Measurements from ENCODE around the gene BMP6. TPM values are rescaled to one million over a fixed set of nuclear protein-coding genes. Genes with fewer than 3 reads are reported as not detected.

BMP6 gene
- polyA plus RNA-seq, 3 donors: not detected

- no peaks in the 10 kb centered on the region for H3K79me2 ChIP-seq (ENCODE audit: insufficient read depth, low read length)
- H3K27ac ChIP-seq (ENCODE audit: low read depth in 1 of 2, low read length in 2 of 2): no peak overlapping the region
- Mint-ChIP-seq H3K9me3 (peaks cover 0 to 2% (median 0%) of the 10 kb centered on the region in 7 donors), H3K4me3 (no peak overlapping the region), H3K27ac (no peak overlapping the region), H3K36me3 (no peaks in the 10 kb centered on the region), H3K27me3 (ENCODE audit: low read depth in 3 of 3) (peaks cover 0 to 5% (median 2%) of the 10 kb centered on the region in 3 donors), H3K4me1 (no peaks in the 10 kb centered on the region)
- no peak overlapping the region for H3K9ac ChIP-seq (ENCODE audit: insufficient read depth, low read length, poor library complexity, severe bottlenecking)
- H2AFZ ChIP-seq (ENCODE audit: insufficient read depth, low read depth, low read length, poor library complexity, severe bottlenecking): no peak overlapping the region
- WGBS (ENCODE audit: insufficient coverage): 91% methylated on average over 8 of the region's 10 CpGs
- intact Hi-C loops (cut with micrococcal nuclease): no loop called here
- no peaks in the 10 kb centered on the region for H4K20me1 ChIP-seq (ENCODE audit: insufficient read depth, low read length)
- H3K4me2 ChIP-seq (replicated peaks; ENCODE audit: extremely low read depth, low read length, poor library complexity, severe bottlenecking): no peak overlapping the region
- H3K27me3 ChIP-seq (ENCODE audit: control insufficient read depth in 2 of 2, insufficient read depth in 2 of 2, low read length in 2 of 2): no peaks in the 10 kb centered on the region
- no peaks in the 10 kb centered on the region for H3K36me3 ChIP-seq (replicated peaks in 1 of 2; ENCODE audit: control insufficient read depth in 1 of 2, insufficient read depth in 2 of 2, low read length in 2 of 2)
- H3K9me3 ChIP-seq (replicated peaks in 1 of 2; ENCODE audit: control insufficient read depth in 1 of 2, insufficient read depth in 1 of 2, low read length in 2 of 2): no peaks in the 10 kb centered on the region
- no peak for TF ChIP-seq CTCF (IDR thresholded peaks at IDR 0.05)
- DNase-seq: no peak
- no peaks in the 10 kb centered on the region for H3K4me1 ChIP-seq (ENCODE audit: control insufficient read depth in 1 of 2, insufficient read depth in 2 of 2, low read length in 2 of 2)
- H3K4me3 ChIP-seq (replicated peaks in 1 of 3; ENCODE audit: low read depth in 2 of 3, low read length in 3 of 3): no peak overlapping the region
These were observed 39.9 kb downstream of the BMP6 start for GRCh38 chr6:7765575-7766325.

- H4K20me1 ChIP-seq (ENCODE audit: insufficient read depth, low read length): no peaks in the 10 kb centered on the region
- no peak for DNase-seq
- H3K4me1 ChIP-seq (ENCODE audit: control insufficient read depth in 1 of 2, insufficient read depth in 2 of 2, low read length in 2 of 2): no peaks in the 10 kb centered on the region
- no peak overlapping the region for H3K4me3 ChIP-seq (replicated peaks in 1 of 3; ENCODE audit: low read depth in 2 of 3, low read length in 3 of 3)
- no peaks in the 10 kb centered on the region for H3K27me3 ChIP-seq (ENCODE audit: control insufficient read depth in 2 of 2, insufficient read depth in 2 of 2, low read length in 2 of 2)
- H3K9me3 Mint-ChIP-seq: peaks cover 0 to 2% (median 0%) of the 10 kb centered on the region in 7 donors
- H3K9ac ChIP-seq (ENCODE audit: insufficient read depth, low read length, poor library complexity, severe bottlenecking): no peak overlapping the region
- H3K36me3 Mint-ChIP-seq: no peaks in the 10 kb centered on the region
- H3K36me3 ChIP-seq (replicated peaks in 1 of 2; ENCODE audit: control insufficient read depth in 1 of 2, insufficient read depth in 2 of 2, low read length in 2 of 2): no peaks in the 10 kb centered on the region
- H3K9me3 ChIP-seq (replicated peaks in 1 of 2; ENCODE audit: control insufficient read depth in 1 of 2, insufficient read depth in 1 of 2, low read length in 2 of 2): no peaks in the 10 kb centered on the region
- TF ChIP-seq CTCF (IDR thresholded peaks at IDR 0.05): no peak
- H3K79me2 ChIP-seq (ENCODE audit: insufficient read depth, low read length): no peaks in the 10 kb centered on the region
- H3K4me2 ChIP-seq (replicated peaks; ENCODE audit: extremely low read depth, low read length, poor library complexity, severe bottlenecking): no peak overlapping the region
- H3K27me3 Mint-ChIP-seq (ENCODE audit: low read depth in 3 of 3): peaks cover 0 to 2% (median 2%) of the 10 kb centered on the region in 3 donors
- no CpG with 5 or more reads among the region's 3 CpGs for WGBS (ENCODE audit: insufficient coverage)
- H2AFZ ChIP-seq (ENCODE audit: insufficient read depth, low read depth, low read length, poor library complexity, severe bottlenecking): no peak overlapping the region
- no peaks in the 10 kb centered on the region for H3K4me1 Mint-ChIP-seq
- no peak overlapping the region for H3K27ac Mint-ChIP-seq
- intact Hi-C loops (cut with micrococcal nuclease): no loop called here
- no peak overlapping the region for H3K4me3 Mint-ChIP-seq
- no peak overlapping the region for H3K27ac ChIP-seq (ENCODE audit: low read depth in 1 of 2, low read length in 2 of 2)
These were observed 43.8 kb downstream of the BMP6 start for GRCh38 chr6:7769702-7770101.

Measured in CD14-positive monocyte (primary cell).